SKM-1 (cell line): ENCODE results near the gene SVEP1.
"Not testable (repeated sequence)": the region's sequence is repeated elsewhere in the genome, so short reads cannot be mapped to it uniquely, and the experiment has no call there.

Source experiments
- DNase-seq: peaks from one replicate; lab custom pipeline; 2025; ENCODE audit not compliant: unreplicated experiment; lab: John Stamatoyannopoulos, UW

The SVEP1 gene

DNA sequence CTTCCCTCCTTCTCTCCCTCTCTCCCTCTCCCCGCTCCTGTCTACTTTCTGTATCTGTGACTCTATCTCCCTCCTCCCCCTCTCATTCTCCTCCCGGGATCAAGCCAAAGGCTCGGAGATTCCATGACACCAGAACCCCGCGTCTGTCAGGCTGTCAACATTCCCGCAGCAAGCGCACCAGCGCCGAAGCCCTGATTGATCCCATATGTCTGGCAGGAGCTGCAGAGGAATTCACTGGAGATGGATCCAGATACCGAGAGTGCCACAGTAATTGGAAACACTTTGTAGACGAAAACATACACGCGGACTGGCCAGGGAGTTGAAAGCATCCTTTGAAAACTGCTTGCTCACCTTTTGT, 300 bp upstream of the SVEP1 start:
- no peak for DNase-seq

DNA sequence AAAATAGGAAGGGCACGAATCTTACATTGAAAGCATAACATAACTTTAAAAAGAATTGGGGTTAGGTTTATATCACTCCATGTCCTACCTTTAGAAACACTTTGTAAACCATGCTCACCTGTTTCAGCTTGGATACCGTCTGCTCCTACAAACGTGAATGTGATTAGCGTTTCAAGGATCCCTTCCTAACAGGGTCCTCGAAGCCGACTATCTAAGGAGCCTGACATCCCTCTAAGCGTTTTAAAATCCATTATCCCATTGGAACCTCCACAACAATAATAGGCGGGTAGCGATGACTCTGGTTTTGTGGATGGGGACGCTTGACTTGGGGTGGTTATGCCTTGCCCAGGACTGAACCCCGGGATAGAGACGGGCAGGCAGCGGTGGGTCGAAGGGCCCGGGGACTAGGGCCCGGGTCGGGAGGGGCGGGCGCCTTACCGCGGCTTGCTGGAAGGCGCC, 937 bp downstream of the SVEP1 start:
- no peak for DNase-seq

DNA sequence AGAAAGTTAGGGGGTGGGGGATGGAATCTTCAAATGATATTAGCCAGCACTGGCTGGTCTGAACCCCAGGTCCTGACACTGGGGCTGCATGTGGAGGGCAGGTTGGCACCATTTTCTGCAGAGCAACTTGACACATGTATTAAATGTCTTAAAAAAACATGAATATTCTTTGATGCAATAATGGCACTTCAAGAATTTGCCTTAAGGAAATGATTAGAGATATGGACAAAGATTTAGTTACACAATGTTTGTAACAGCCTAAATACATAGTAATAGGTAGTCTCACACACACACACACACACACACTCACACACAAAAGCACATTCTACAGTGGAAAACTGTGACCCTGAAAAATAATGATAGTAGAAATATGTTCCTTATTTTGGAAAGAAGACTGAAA, 3.6 kb downstream of the SVEP1 start:
- no peak for DNase-seq

DNA sequence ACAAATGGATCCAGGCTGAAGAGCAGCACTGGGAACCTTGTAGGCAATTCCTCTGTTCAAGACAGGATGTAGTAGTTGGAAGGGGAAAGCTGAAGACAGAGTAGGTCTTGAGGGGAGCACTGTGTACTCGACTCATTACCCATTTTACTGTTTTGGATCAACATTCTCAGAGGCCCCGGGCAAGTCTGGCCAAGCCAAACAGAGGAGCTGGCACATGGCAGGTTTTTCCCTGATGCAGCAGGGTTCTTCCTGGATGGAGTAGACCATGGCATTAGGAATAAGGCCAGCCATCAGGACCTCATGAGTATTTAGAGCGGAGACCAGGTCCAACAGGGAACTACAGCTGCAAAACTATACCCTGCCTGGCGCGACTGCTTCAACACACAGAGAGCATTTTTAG, 4.4 kb downstream of the SVEP1 start:
- DNase-seq: no peak

DNA sequence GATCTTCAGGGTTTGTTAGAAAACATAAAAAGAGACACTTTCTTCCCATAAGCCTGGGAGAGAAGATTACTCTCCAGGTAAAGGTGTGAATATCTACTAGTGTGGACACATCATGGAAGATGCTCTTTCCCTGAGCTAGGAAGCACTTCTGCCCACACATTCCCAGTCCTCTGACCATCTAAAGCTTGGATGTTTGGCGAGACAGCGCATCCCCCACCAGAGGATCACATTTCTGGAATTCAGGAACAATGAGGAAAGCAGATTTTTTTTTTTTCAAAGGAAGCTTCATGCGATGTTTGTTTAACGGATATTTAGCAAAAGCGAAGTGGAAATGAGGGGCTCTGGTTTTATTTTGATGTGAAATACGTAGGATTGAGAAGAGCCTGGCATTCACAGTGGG, 6.2 kb downstream of the SVEP1 start:
- DNase-seq: no peak

DNA sequence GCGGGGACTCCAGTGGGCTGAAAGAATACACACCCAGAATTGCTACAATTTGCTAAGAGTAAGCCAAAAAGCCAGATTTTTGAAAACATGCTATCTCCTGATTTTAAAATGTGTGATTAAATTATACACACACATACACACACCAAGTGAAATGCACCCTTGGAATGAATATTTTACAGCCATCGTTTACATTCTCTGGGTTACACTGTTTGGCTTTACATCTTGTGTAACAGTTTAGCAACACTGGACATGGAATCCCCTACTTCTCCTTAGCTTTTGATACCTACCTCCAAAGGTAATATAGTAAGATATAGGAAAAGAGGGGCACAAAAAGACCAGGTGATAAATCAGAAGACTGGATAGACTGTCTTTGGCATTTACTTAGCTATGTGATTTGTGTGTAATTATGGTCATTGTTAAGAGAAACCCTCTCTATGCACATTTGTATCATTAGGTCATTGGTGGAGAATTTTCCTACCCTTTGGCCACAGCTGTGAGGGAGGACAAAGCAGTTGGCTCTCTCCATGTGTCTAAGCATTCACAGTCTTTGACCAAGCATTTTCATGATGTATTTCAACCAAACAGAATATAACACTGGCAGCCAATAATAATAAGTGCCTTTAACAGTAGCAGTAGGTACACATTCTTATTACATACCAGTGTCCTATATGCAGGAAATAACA, 7.6 kb downstream of the SVEP1 start:
- DNase-seq: no peak

DNA sequence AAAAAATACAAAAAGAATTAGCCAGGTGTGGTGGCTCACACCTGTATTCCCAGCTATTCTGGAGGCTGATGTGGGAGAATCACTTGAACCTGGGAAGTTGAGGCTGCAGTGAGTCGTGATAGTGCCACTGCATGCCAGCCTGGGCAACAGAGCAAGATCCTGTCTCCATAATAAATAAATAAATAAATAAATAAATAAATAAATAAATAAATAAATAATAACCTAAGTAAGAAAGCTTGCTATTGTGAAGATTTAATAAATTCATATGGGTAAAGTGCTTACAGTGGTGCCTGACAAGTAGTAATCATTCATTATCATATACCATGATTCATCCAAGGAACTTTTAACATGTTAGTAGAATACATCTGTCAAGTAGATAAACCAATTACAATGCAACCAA, 13.4 kb downstream of the SVEP1 start:
- DNase-seq: no peak

DNA sequence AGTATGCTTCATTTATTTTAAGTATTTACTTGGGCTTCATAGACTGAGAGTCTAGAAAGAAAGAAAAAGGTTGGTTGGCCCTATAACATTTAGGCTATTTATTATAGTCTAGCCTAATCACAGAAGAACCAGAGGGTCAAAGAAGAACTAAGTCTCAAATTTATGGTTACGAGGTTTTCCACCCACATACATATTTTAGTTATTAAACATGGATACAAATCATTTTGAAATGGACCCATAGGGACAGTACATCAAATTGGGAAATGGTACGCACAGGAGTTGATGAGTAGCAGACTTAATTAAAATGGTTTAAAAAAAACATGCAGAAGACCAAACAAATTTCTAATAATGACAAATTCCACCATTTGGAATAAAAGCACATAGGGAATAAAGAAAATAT, 17.7 kb downstream of the SVEP1 start:
- no peak for DNase-seq

DNA sequence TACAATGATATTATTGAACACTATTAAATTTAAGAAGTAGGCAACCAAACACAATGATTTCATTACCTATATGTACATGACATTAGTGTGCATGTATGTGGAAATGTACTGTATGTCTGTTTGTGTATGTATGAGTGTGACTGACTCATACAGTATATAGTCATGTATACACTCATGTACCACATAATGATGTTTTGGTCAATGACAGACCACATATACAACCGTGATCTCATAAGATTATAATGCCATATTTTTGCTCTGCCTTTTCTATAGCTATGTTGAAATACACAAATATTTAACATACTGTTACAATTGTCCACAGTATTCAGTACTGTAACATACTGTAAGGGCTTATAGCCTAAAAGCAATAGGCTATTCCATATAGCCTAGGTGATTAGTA, 19.7 kb downstream of the SVEP1 start:
- no peak for DNase-seq

DNA sequence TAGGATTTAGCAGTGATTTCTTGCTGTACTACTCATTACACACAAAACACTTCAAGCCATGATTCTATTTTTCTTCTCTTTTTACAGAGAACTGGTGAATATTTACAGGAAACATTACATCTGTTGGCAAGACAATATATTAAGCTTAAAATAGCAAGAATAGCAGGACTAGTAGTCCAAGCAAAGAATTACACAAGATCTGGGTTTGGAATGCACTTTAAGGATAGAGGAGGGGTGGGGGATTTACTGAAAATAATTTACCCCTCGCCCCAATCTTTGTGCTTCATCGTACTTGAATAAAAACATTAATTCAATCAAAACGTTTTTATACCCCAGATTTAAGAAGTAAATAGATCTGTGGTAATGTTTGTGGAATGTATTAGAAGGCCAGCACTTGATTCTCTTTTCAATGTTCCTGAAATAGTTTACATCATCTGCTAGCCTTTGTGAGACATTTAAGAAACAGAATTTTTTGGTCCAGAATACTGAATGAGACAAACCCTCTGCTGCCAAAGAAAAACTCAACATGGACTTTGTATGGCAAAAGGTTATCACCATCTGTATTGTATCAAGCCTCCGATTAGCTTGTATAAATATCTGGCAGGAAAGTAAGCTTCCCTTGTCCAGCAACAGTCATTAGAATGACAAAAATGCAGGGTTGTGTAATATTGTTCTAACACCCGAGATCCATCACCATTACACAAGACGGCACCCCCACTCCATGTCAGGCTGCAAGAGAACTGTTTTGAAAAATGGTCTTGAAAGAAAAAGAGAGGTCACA, 23.8 kb downstream of the SVEP1 start:
- no peak for DNase-seq

DNA sequence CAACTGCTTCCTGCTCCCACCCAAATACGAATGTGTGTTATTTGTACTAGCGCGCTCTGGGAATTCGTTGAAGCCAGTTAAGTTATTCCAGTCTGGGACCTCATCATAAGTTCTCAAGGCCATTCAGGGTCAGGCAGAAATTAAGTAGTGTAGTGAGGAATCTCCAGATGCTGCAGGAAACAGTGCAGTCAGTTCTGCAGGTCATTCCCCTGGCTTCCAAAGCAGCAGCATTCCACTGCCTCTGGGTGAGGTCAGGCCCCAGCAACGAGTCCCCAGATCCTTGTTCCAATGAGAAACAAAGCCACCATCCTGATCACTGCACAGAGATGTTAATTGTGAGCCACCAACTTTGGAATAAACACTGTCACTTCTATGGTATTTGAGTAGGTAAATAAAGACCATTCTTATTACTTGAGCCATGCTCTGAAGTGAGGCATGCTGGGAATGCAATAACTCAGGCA, 33.1 kb downstream of the SVEP1 start:
- DNase-seq: no peak

DNA sequence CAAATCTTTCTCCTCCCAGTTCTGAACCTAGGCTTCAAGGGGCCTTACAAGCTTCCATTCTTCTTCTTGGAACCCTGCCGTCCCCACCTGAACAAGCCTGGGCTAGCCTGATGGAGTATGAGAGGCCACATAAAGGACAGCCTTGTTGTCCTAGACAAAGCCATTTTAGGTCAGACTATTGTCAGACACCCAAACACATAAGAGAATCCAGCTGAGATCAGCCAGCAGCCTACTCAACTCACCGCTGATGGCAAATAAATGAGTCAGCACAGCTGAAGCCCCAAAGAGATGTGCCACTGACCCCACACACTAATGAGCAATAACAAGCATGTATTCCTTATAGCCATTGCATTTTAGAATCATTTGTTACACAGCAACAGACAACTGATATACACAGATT, 33.8 kb downstream of the SVEP1 start:
- DNase-seq: no peak

DNA sequence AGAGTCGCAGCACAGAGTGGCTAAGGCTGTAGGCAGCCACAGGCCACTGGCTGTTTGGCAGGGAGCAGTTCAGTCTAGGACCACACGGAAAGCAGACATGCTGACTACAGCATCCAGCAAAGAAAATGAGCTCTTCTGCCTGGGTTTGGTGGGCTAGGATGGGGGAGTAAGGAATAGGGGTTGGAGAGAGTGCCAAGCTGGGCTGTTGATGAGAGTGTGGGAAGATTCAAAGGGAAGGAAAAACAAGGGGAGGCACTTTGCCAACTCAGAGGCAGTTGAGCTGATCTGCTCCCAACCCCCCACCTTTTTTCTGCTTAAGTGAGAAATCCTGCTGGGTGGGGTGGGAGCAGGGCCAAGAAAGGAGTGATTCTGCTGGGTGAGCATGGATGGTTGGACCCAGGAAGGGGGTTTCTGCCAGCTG, 35.9 kb downstream of the SVEP1 start:
- DNase-seq: no peak

DNA sequence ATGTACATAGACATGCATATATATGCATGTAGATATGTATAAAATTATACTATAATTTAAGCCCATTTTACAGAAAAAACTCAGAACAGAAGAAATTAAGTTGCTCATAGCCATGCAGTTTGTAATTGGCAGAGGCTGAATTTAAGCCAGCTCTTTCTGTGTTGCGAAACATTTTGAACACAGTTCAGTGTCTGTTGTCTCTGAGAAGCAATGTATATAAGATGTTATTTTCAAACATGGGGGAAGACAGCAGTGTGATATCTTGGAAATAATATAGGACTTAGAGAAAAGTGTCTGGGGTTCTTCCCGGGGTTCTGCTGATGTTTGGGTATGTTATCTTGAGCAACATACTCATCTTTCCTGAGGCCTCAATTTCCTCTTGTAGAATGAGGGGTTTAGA, 37.6 kb downstream of the SVEP1 start:
- no peak for DNase-seq

DNA sequence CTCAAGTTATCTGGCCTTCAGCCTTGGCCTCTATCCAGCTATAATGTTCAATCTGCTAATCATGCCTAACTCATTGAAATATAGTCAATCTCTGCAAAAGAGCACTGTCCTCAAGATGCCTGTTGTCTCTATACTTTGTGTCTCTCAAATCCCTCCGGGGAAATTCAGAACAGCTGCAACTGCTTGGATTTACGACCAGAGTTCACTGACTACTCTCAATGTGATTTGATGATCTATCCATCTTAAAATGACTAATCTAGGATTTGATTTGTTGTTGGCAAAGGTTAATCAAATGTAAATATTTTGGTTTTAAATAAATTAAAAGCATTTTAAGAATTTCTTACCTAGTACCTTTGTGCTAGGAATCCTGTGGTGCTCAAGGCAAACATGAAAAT, 40.9 kb downstream of the SVEP1 start:
- no peak for DNase-seq

DNA sequence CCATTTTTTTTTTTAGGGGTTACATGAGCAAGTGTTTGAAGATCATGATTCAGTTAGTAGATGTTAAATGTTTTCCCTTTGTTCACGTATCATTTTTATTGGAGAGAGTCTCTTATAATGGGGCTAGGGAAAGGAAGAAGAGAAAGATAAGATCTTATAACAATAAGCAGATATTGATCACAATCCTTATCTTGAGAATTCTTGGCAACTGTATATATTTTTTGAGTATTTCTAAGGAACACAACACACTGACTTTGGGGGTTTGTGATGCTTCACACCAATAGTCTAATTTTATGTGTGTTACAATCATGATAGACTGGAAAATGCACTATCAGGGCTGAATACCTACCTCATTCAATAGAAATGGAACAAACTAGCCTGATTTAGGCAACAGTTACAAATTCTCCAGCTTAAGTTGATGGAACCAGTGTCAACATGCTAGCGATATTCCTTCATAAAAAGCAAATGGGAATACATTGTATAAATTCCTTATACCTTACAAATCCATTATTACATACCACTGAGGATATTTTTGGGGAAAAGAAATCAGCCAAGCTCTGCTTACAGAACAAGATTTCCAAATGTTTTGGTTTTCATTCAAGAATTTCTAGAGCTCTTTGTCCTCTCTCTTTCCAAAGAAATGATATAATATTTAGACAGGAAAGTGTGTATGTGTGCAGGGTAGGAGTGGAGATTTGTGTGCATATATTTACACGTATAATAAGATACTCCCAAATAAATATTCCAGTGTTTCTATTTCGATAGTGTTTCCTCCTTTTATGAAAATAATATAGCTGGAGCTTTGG, 41.5 kb downstream of the SVEP1 start:
- DNase-seq: no peak

DNA sequence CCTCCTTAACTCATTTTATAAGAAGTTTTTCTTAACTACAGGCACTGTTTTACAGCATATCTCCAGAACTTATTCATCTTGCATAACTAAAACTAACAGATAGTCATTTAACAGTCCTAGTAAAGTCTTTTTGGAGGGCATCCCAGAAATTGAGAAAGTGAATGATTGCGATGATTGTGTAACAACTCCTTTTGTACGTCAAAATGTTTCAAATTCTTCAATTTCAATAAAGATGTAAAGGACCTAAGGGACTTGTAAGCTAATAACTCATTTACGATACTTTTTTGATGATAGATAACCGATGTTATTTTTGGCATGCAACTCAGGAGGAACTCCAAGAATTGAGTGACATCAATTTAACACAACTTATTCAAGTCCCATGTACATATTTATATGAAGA, 42.7 kb downstream of the SVEP1 start:
- DNase-seq: no peak

DNA sequence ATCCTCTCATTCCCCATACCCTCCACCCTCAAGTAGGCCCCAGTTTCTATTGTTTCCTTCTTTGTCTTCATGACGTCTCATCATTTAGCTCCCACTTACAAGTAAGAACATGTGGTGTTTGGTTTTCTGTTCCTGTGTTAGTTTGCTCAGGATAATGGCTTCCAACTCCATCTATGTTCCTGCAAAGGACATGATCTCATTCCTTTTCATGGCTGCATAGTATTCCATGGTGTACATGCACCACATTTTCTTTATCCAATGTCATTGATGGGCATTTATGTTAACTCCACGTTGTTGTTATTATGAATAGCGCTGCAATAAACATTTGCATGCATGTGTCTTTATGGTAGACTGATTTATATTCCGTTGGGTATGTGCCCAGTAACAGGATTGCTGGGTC, 45.4 kb downstream of the SVEP1 start:
- DNase-seq: not testable (repeated sequence)

DNA sequence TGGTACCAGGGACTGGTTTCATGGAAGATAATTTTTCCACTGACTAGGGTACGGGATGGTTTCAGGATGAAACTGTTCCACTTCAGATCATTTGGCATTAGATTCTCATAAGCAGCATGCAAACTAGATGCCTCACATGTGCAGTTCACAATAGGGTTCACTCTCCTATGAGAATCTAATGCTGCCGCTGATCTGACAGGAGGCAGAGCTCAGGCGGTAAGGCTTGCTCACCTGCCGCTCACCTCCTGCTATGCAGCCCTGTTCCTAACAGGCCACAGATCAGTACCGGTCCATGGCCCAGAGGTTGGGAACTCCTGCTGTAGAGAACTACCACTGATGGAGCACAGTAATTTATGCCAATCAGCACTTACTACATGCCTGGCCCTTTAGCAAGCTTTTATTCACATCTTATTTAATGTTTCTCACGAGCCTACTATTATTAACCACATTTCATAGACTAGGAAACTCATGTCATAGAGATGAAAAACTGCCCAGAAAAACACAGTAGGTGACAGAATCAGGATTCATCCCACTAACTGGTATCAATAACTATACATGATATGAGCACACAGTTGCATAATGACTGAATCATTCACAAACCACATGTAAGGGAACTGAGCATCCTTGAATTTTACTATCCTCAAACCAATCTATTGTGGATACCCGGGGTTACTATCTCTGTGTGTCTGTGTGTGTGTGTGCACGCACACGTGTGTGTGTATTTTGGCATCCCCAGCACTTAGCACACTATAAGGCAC, 46.5 kb downstream of the SVEP1 start:
- no peak for DNase-seq

DNA sequence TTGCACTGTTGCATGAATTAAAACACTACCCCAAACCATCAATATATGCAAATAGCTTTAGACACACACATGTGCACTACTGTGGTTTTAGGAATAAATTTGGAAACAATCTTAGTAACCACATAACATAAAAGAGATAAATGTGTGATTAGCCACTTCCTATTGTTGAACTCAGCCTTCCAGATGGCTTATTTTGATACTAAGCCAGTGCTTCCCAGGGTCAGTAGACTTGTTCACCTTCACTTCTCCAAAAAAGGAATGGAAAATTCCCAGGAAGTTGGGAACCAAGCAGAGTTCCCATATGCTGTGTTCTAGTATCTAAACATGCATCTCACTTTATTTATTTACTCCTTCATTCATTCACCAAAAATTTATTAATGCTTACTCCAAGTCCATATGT, 47.8 kb downstream of the SVEP1 start:
- no peak for DNase-seq

DNA sequence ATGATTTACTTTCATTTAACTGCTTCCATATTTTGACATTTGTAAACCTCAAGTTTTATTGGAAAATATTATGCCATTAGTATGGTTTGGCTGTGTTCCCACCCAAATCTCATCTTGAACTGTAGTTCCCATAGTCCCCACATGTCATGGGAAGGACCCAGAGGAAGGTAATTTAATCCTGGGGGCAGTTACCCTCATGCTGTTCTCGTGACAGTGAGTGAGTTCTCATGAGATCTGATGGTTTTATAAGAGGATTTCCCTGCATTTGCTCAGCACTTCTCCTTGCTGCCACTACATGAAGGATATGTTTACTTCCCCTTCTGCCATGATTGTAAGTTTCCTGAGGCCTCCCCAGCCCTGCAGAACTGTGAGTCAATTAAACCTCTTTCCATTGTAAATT, 48.3 kb downstream of the SVEP1 start:
- DNase-seq: not testable (repeated sequence)
